Thoracic aorta (tissue), 2 donors: ENCODE results near the gene PEX14. TPM values are rescaled to one million over a fixed set of nuclear protein-coding genes. Genes with fewer than 3 reads are reported as not detected.

Experiments
- ATAC-seq: fragments of 150-250 bp; one replicate; pipeline ENCODE4 v1.8.0; 2017; ENCODE audit warnings: low read depth; ENCODE audit not compliant: insufficient number of reproducible peaks, low FRiP score
- DNase-seq: peaks from one replicate; pipeline ENCODE4 v3.0.0-alpha.2; 2020; ENCODE audit warnings: low spot score
- H3K27ac ChIP-seq, 2 donors: fragments of 200-600 bp; sonication (generic); 1 replicate in 1 of 2; 2 replicates in 1 of 2; pipeline ENCODE4 v1.5.1; 2016; ENCODE audit warnings: mild to moderate bottlenecking in 2 of 2, moderate library complexity in 2 of 2
- H3K27me3 ChIP-seq: fragments of 200-600 bp; sonication (generic); replicated peaks from 2 replicates; pipeline ENCODE4 v1.6.0; 2016; ENCODE audit warnings: mild to moderate bottlenecking; ENCODE audit not compliant: insufficient read depth
- H3K36me3 ChIP-seq: fragments of 200-600 bp; sonication (generic); one replicate; pipeline ENCODE4 v1.5.1; 2016
- H3K4me1 ChIP-seq, 2 donors: fragments of 200-600 bp; sonication (generic); 1 replicate in 1 of 2; 2 replicates in 1 of 2; pipeline versions ENCODE4 v1.5.1 to v1.6.0; 2016; ENCODE audit warnings: low read depth in 2 of 2, mild to moderate bottlenecking in 1 of 2; ENCODE audit not compliant: control insufficient read depth in 1 of 2
- H3K4me3 ChIP-seq: fragments of 200-600 bp; sonication (generic); 2 replicates; pipeline ENCODE4 v1.5.1; 2016; ENCODE audit warnings: mild to moderate bottlenecking
- H3K9me3 ChIP-seq: fragments of 200-600 bp; sonication (generic); 2 replicates; pipeline ENCODE4 v1.5.1; 2016
- total RNA-seq, 2 donors: library from RNA; depleted of rRNA; stranded (reverse); fragments of >200 nt; gene quantifications; one replicate each; pipeline versions ENCODE4 v1.1.0 to v1.2.3, GENCODE V29; 2016
- TF ChIP-seq, protein P1 (sequence below): fragments of 200-600 bp; sonication (generic); IDR thresholded peaks from one replicate; pipeline ENCODE4 v1.5.1; 2019; ENCODE audit warnings: antibody characterized with exemption

The PEX14 gene
- total RNA-seq, 2 donors from 2014 or later: 11.5 to 22.6 TPM

DNA sequence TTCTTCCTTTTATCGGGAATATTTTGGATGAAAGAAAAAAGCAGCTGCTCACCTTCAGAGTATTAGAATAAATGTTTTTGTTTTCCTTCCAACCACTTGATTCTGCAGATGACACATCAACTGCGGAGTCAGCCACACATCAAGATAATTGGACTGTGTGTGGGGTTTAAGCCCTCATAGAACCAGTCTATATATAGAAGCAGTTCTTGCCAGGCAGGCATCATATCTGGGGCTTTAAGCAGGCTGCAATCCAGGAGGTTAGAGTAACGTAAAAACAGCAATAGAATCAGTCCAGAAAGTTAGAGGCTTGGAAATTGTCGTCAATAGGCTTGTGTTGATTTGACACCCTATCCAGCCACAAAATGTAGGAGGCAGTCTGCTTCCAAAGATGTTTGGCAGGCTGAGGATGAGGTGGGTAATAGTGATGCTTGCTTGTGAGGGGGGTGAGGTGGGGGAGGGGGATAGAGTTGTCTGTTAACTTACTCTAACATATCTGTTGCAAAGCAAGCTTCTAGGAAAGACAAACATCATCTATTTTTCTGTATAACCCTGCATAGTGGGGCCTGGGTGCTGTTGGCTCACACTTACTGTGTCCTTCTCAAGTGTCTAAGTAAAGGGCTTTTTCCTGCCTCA lies 64.8 kb downstream of the PEX14 start:
- no peak for ATAC-seq
- TF ChIP-seq, protein P1, sequence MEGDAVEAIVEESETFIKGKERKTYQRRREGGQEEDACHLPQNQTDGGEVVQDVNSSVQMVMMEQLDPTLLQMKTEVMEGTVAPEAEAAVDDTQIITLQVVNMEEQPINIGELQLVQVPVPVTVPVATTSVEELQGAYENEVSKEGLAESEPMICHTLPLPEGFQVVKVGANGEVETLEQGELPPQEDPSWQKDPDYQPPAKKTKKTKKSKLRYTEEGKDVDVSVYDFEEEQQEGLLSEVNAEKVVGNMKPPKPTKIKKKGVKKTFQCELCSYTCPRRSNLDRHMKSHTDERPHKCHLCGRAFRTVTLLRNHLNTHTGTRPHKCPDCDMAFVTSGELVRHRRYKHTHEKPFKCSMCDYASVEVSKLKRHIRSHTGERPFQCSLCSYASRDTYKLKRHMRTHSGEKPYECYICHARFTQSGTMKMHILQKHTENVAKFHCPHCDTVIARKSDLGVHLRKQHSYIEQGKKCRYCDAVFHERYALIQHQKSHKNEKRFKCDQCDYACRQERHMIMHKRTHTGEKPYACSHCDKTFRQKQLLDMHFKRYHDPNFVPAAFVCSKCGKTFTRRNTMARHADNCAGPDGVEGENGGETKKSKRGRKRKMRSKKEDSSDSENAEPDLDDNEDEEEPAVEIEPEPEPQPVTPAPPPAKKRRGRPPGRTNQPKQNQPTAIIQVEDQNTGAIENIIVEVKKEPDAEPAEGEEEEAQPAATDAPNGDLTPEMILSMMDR: no peak
- H3K27ac ChIP-seq: no peak overlapping the region
- no peaks in the 10 kb centered on the region for H3K27me3 ChIP-seq
- H3K4me1 ChIP-seq: peaks cover 7 to 31% of the 10 kb centered on the region in 2 donors
- no peaks in the 10 kb centered on the region for H3K9me3 ChIP-seq
- DNase-seq: no peak
- no peaks in the 10 kb centered on the region for H3K36me3 ChIP-seq
- no peak overlapping the region for H3K4me3 ChIP-seq

DNA sequence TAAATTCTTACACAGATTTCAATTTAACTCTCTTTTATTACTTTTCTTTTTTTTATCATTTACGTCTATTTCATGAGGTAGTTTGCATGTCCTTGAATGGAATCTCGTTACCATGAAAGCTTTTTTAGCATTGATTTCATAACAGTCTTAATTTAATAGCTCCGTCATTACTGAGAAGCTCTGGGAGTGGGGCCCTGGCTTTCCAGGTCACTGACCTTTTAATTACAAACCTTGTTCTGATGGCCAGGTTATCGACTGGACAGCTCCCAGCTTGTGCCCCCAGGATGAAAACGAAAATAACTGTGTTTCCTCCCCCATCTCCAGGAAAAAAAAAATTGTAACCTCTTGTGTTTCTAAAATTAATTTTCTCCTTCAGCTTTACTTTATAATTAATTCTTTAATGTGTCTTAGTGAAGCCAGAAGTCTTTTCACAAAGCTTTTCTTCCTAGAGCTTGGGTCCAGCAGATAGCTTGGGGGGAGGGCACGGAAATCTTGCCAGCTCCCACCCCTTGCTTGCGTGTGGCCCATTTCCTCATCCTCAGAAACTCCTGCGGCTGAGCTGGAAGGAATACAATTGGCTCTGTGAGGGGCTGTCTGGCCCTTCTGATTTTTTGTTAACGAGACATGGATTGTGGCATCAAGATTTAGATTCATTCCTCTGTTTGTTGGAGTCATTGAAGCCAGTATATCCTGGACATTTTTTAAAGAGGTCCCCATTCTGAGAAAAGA lies 65.7 kb downstream of the PEX14 start:
- TF ChIP-seq, protein P1: no peak
- Histone ChIP-seq H3K27ac (no peak overlapping the region), H3K4me3 (no peak overlapping the region), H3K4me1 (peaks cover 7 to 31% of the 10 kb centered on the region in 2 donors), H3K27me3 (no peaks in the 10 kb centered on the region), H3K36me3 (no peaks in the 10 kb centered on the region), H3K9me3 (no peaks in the 10 kb centered on the region)
- DNase-seq: no peak
- ATAC-seq: no peak

DNA sequence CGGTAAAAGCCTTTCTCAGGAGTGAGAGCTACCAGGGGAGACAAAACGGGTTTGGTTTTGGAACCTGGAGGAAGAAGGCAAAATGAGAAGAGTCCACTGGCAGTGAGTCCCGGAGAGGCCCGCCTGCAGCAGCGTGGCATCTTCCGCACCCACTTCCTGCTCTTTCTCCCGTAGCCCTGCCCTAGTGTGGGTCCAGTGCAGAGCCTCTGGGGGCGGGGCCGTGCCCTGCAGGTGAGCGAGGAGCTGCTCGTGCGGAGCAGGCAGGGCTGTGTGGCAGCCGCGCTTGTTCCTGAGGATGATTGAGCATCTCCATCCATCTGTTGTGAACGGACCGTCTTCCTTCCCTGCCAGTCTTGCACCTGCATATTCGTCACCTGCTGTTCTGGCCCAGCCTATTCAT lies 66.5 kb downstream of the PEX14 start:
- TF ChIP-seq, protein P1: no peak
- Histone ChIP-seq H3K36me3 (no peaks in the 10 kb centered on the region), H3K9me3 (no peaks in the 10 kb centered on the region), H3K27me3 (no peaks in the 10 kb centered on the region), H3K27ac (no peak overlapping the region), H3K4me3 (no peak overlapping the region), H3K4me1 (peaks cover 7 to 31% of the 10 kb centered on the region in 2 donors)
- ATAC-seq: no peak
- DNase-seq: no peak

DNA sequence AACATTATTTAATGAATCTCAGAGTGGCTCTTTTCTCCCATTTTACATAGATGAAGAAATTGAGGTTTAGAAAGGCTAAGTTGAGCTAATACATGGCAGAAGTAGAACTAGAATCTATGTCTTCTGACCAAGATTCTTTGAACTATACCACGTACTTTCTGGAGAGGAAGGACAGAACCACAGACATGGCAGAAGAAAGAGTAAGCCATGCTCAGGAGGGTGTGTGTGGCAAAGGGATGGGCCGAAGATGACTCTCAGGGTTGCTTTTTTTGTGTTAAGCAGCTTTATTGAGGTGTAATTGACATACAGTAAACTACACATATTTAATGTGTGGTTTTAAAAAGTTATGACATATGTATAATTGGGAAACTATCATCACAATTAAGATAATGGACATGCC lies 69.5 kb downstream of the PEX14 start:
- Histone ChIP-seq H3K27ac (no peak overlapping the region), H3K27me3 (no peaks in the 10 kb centered on the region), H3K9me3 (no peaks in the 10 kb centered on the region), H3K36me3 (no peaks in the 10 kb centered on the region), H3K4me1 (peaks cover 7 to 23% of the 10 kb centered on the region in 2 donors), H3K4me3 (no peak overlapping the region)
- DNase-seq: no peak
- no peak for ATAC-seq
- TF ChIP-seq, protein P1: no peak

- no peak for ATAC-seq
- Histone ChIP-seq H3K27ac (no peak overlapping the region), H3K9me3 (no peaks in the 10 kb centered on the region), H3K27me3 (no peaks in the 10 kb centered on the region), H3K4me1 (no peaks in the 10 kb centered on the region), H3K36me3 (no peaks in the 10 kb centered on the region), H3K4me3 (no peak overlapping the region)
- TF ChIP-seq, protein P1: no peak
- DNase-seq: no peak
Measured at GRCh38 chr1:10546896-10547295, 72.1 kb downstream of the PEX14 start.
